Activated CD4-positive, CD25-positive, alpha-beta regulatory T cell treated with anti-CD3 and anti-CD28 coated beads, Interleukin-2, amount 50 U/mL, for 16 hours (primary cell): ENCODE data around the gene SDC3.

Source experiments
- DNase-seq: peaks from one replicate; pipeline ENCODE4 v3.0.0-alpha.2; 2020; ENCODE audit warnings: low read depth, low spot score

The SDC3 gene

GRCh38 chr1:30928789-30929134 is 20.2 kb upstream of the SDC3 start:
- no peak for DNase-seq

- DNase-seq, result no peak
Observed at GRCh38 chr1:30928171-30928570, 19.6 kb upstream of the SDC3 start.

GRCh38 chr1:30927448-30927847 is 18.9 kb upstream of the SDC3 start:
- no peak for DNase-seq

GRCh38 chr1:30923597-30923996 is 15.0 kb upstream of the SDC3 start:
- DNase-seq, result no peak

- DNase-seq, result no peak
Observed at GRCh38 chr1:30920827-30921226, 12.3 kb upstream of the SDC3 start.

- DNase-seq, result no peak
Observed at GRCh38 chr1:30919025-30919881, 10.7 kb upstream of the SDC3 start.

- no peak for DNase-seq
Observed at GRCh38 chr1:30916296-30916695, 7.7 kb upstream of the SDC3 start.

- no peak for DNase-seq
Observed at GRCh38 chr1:30915491-30916230, 7.1 kb upstream of the SDC3 start.

GRCh38 chr1:30914931-30915330 is 6.4 kb upstream of the SDC3 start:
- DNase-seq, result no peak

- no peak for DNase-seq
Observed at GRCh38 chr1:30914587-30914922, 6.0 kb upstream of the SDC3 start.

- no peak for DNase-seq
Observed at GRCh38 chr1:30912913-30913652, 4.5 kb upstream of the SDC3 start.

- no peak for DNase-seq
Observed at GRCh38 chr1:30912224-30912623, 3.7 kb upstream of the SDC3 start.

GRCh38 chr1:30911059-30911954 is 2.7 kb upstream of the SDC3 start:
- no peak for DNase-seq

- DNase-seq, result no peak
Observed at GRCh38 chr1:30909365-30910068, 959 bp upstream of the SDC3 start.

- DNase-seq, result no peak
Observed at GRCh38 chr1:30908316-30908695, 252 bp downstream of the SDC3 start.

- no peak for DNase-seq
Observed at GRCh38 chr1:30907481-30908315, 860 bp downstream of the SDC3 start.

GRCh38 chr1:30906631-30907441 is 1.7 kb downstream of the SDC3 start:
- no peak for DNase-seq

- DNase-seq, result no peak
Observed at GRCh38 chr1:30905916-30906620, 2.5 kb downstream of the SDC3 start.

GRCh38 chr1:30905403-30905802 is 3.2 kb downstream of the SDC3 start:
- DNase-seq, result no peak
